GM12872 (cell line): ENCODE data around the gene ZCCHC13.

Source experiments
- TF ChIP-seq, protein P1 (sequence below): IDR thresholded peaks from 3 replicates; pipeline ENCODE4 v1.5.1; 2011; ENCODE audit warnings: low read depth, mild to moderate bottlenecking, low read length, moderate library complexity; ENCODE audit not compliant: insufficient read depth

The ZCCHC13 gene

DNA sequence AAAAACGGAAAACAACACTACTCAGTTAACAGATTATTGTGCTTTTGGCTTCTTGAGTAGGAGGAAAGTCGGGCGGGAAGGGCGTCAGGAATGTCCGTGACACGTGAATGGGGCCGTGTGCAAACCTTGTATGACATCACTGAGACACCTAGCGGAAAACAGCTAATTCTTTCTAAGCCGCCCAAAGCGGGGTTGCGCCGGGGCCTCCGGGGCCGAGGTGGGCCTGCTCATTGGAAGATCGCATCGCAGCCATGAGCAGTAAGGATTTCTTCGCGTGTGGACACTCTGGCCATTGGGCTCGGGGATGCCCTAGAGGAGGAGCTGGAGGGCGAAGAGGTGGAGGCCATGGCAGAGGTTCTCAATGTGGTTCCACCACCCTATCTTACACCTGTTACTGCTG lies at the start of gene ZCCHC13:
TSS of gene ZCCHC13 (plus strand) at position 165 of the 400 bp plus-strand sequence. CDS start at position 252, 87 bp downstream.
- TF ChIP-seq, protein P1, sequence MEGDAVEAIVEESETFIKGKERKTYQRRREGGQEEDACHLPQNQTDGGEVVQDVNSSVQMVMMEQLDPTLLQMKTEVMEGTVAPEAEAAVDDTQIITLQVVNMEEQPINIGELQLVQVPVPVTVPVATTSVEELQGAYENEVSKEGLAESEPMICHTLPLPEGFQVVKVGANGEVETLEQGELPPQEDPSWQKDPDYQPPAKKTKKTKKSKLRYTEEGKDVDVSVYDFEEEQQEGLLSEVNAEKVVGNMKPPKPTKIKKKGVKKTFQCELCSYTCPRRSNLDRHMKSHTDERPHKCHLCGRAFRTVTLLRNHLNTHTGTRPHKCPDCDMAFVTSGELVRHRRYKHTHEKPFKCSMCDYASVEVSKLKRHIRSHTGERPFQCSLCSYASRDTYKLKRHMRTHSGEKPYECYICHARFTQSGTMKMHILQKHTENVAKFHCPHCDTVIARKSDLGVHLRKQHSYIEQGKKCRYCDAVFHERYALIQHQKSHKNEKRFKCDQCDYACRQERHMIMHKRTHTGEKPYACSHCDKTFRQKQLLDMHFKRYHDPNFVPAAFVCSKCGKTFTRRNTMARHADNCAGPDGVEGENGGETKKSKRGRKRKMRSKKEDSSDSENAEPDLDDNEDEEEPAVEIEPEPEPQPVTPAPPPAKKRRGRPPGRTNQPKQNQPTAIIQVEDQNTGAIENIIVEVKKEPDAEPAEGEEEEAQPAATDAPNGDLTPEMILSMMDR, result no peak

- TF ChIP-seq, protein P1, result no peak
Measured at GRCh38 chrX:74259885-74260491, 44.0 kb upstream of the ZCCHC13 start.

DNA sequence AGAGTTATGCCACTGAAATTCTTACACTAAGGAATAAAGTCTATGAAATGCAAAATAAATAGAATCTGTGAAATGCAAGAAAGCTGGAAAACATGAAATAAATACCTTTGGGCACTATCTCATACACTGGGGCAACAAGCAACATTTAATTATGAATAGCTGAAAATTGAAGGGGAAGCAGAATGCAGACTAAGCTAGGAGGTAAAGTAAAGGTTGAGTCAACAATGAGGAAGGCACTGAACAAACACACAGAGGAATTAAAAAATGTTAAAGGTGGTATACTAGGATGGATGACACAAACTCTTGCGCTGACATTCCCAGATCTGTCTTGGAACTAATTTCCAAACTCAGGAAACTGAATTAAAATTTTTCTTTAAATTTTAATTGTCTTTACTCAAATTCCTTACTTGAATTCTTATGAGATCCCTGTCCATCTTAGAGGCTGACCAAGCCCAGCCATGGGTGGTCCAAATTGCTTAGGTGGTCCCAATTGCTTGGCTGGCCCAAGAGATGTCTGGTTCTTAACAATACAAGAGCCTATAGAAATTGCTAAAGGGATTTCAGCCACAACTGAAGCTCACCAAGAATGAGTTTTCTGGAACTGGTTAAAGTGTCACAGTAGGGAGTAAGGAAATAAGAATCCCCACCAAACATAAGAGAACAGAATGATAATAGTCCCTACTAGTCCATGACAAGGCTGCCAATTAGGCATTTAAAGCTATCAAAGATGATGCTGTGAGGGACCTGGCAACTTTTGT lies 41.3 kb upstream of the ZCCHC13 start:
- TF ChIP-seq, protein P1, result no peak

DNA sequence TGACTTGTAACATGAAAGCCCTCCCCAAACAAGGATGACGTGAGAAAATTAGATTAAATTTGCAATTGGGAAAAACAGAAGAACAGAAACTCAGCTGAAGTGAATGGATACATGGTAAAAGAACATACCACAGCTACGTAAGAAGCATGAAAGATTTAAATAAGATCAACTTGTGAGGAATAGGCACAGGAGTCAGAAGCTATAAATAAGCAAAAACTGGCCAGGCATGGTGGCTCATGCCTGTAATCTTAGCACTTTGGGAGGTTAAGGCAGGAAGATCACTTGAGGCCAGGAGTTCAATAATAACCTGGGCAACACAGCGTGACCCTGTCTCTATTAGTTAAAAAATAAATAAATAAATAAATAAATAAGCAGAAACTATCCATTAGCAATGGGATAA lies 33.6 kb upstream of the ZCCHC13 start:
- TF ChIP-seq, protein P1, result no peak

DNA sequence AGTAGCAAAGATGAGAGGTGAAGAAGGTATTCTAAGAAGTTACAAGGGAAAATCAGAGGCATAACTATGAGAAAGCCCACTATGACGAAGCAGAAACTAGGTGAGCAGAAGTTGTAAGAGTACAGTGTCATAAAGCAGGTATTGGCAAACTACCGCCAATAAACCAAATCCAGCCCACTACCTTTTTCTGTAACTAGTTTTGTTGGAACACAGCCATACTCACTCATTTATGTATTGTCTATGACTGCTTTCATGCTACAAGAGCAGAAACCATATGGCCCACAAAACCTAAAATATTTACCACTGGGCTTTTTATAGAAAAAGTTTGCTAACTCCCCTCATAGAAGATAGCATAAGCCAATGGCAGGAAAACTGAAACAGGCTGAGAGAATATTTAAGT lies 31.8 kb upstream of the ZCCHC13 start:
- TF ChIP-seq, protein P1, result no peak

GRCh38 chrX:74274516-74274915 lies 29.5 kb upstream of the ZCCHC13 start:
- TF ChIP-seq, protein P1, result no peak

- TF ChIP-seq, protein P1, result no peak
Measured at GRCh38 chrX:74277320-74277719, 26.7 kb upstream of the ZCCHC13 start.
